ENCODE data around the gene LIM2. TPM values are rescaled to one million over a fixed set of nuclear protein-coding genes. Genes with fewer than 3 reads are reported as not detected.

The LIM2 gene
- not detected in 2 replicates for total RNA-seq

DNA sequence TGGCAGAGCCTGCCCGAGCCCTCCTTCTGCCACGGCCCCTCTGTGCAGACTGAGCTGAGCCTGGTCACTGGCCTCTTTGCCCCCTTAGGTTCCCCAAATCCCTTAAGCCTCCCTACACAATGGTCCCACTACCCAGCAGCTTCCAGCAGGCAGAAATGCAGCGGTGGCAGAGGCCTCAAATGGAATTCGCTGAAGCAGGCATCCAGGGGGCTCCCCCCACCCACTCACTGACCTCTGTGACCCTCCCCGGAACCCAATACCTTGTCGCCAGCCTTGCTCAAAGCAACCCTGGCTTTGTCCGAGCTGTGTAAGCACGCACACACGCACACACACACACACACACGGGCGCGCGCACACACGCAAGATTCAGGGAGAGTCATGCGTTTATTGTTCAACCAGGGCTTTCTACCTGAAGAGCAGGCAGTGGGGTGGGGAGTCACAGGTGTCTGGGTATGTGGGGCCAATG is at the start of gene LIM2:
Gene LIM2, minus strand, starts transcription at position 51 of the 466 bp plus-strand sequence. CDS start 531 bp downstream, outside the sequence.

DNA sequence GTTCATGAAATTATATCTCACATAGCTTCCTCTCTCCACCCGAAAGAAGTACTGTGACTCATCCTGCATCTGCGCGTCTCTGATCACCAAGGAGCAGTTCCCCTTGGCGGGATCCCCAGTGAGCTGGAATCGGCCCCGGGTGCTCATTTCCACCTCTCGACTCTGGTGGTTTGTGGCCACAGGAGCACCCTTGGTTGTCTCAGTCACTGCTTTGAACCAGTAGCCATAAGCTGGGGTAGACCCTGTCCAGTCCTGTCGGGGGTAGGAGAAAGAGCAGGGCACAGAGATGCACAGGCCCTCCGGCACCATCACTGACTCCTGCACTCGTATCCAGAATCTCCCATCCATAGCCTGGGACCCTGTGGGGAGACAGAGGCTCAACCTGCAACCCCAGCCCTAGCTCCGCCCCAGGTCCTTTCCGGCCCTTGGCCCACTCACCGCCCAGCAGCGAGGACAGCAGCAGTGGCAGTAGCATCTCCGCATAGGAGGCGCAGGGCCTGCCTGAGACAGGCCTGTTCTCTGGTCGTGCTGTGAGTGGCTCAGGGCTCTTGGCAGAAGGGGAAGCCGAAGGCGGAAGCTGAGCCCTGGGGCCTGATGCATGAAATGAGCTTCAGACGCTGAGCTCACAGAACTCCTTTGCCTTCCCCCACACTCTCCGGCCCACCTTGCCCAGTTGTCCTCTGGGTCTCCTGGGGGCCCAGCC is 29.5 kb upstream of the LIM2 start, which contains the start of gene SIGLEC10:
Gene SIGLEC10, minus strand, starts transcription at position 536 of the 703 bp plus-strand sequence. Its CDS starts 61 bp downstream, at position 475.

DNA sequence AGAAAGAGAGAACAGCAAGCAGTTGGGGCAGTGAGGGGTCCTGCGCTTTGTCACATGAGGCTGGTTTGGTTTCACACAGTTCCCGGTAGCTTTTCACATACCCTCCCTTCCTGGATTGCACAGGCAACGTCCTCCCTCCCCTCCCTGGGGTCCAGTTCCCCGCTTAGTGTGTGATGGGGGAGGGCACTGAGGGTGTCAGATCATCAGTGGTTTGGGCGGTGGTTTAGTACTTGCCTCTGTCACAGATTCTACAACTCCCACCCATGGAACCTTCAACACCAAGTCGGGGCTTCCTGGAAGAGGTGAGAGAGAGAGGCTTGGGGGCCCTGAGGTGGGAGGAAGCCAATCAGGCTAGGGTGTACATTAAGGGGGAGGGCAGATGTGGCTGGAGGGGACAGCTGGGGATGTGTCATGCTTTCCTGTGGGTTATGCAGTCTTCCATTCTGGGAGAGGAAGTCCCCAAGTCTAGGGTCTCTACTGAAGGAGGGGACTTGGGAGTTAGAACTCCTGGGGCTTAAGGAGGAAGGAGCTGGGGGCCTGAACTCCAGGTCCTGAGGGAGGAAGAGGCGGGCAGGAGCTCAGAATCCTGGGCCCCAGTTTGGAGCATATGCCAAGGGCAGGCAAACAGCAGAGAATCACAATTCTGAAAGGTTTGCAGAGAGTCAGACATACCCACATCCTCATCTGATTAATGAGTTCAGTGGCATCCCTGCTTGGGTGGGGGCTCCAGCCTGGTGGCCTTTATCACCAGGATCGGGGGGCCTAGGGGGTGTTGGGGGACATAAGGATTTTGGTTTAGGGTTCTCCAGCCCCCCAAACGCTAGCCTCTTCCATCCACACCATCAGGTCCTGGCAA is 14.9 kb downstream of the LIM2 start, which contains the start of gene NKG7:
Gene NKG7, minus strand, starts transcription at position 6 of the 856 bp plus-strand sequence. CDS start 119 bp downstream, outside the sequence.

DNA sequence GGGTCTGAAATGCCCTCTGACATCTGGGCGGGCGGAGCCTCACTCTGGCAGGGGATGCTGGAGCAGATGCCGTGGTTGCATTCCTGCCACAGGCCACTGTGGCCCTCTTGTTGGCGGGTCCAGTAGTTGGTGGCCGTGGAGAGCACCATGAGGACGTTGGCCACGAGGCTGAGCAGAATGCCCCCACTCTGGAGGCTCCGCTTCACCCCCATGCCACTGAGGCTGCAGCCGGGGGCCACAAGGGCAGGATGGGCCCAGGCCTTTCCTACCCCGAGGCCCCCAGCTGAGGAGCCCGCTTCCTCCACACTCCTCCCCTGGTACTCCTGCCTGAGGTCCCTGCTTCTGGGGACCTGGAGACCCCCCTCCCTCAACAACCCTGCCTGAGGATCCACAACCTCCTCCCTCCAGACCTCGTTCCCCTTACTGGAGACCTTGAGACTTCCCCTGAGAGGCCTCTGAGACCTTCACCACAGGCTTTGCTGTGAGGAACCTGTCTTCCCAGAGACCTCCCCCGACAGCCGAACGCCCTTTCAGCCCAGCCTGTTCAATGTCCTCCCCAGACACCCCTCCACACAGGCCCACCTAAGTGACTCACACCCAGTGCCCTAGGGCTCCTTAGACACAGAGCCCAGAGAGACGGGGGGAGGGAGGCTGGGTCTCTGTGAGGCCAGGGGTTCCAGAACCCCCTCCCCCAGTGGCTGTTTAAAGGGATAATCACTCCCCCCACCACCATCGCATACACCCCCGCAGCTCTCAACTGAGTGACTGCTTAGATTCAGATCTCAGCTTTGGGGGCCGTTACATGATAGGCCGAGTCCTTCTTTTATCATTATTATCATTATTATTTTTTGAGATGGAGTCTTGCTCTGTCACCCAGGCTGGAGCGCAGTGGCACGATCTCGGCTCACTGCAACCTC is 19.1 kb downstream of the LIM2 start, which contains the start of gene CLDND2:
Gene CLDND2, minus strand, starts transcription at position 638 of the 917 bp plus-strand sequence. Its CDS starts 426 bp downstream, at position 212.

GRCh38 chr19:51365965-51366388 is 21.8 kb downstream of the LIM2 start, which contains the start of gene ETFB:
ETFB (minus strand) TSS chr19:51366388; CDS start chr19:51366326, 62 bp downstream.

DNA sequence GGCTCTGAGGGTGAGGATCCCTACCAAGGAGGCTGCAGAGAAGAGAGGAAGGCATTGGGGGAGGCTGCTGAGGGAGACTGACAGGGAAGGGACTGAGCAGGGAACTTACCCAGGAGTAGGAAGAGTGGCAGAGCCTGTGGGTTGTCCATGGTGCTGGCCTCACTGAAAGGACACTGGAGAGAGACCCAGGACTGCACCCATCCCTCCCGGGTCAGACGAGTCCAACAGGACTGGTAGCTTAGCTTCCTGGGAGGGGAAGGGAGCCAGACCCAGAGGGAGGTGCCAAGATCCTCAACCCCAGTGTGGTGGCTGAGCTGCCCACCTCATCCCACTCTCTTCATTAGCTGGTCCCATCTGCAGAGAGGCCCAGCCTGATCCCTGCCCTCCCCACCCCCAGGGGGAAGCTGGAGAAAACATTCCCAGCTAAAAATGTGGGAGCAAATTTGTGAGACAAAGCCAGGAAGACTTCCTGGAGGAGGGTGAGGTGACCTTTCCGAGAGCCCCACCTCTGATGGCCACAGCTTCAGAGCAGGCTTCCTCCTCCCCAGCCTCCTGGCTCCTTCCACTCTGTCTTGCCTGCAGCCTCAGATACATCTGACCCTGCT is 45.7 kb downstream of the LIM2 start, which contains the start of gene VSIG10L:
Gene VSIG10L, minus strand, starts transcription at position 164 of the 605 bp plus-strand sequence. Its CDS starts 15 bp downstream, at position 149.

Other genes starting within 250 kb of the LIM2 start
- not detected in 2 replicates for gene SIGLEC7, start 245.7 kb downstream of the LIM2 start, total RNA-seq
- gene CD33, start 162.9 kb downstream of the LIM2 start, total RNA-seq, result not detected in 2 replicates
- gene SIGLECL1, start 136.9 kb downstream of the LIM2 start, total RNA-seq, result not detected in 2 replicates
- gene IGLON5, start 76.3 kb downstream of the LIM2 start, total RNA-seq, result not detected in 2 replicates
- gene VSIG10L, start 45.8 kb downstream of the LIM2 start, total RNA-seq, result 1.4 and 2.4 TPM in 2 replicates
- 42.9 and 82.1 TPM in 2 replicates for gene ETFB, start 21.6 kb downstream of the LIM2 start, total RNA-seq
- gene CLDND2, start 19.0 kb downstream of the LIM2 start, total RNA-seq, result not detected in 2 replicates
- gene NKG7, start 15.3 kb downstream of the LIM2 start, total RNA-seq, result not detected in 2 replicates
- 0.43 TPM in 1 of 2 replicates, not detected in the other for gene C19orf84, start 2.6 kb upstream of the LIM2 start, total RNA-seq
- gene SIGLEC10, start 29.7 kb upstream of the LIM2 start, total RNA-seq, result under 0.01 TPM in 1 of 2 replicates, not detected in the other
- not detected in 2 replicates for gene SIGLEC8, start 70.5 kb upstream of the LIM2 start, total RNA-seq
- gene CEACAM18, start 90.6 kb upstream of the LIM2 start, total RNA-seq, result not detected in 2 replicates
- gene SIGLEC12, start 113.8 kb upstream of the LIM2 start, total RNA-seq, result not detected in 2 replicates
- not detected in 2 replicates for gene SIGLEC6, start 143.7 kb upstream of the LIM2 start, total RNA-seq
- gene ZNF175, start 183.3 kb upstream of the LIM2 start, total RNA-seq, result 5.5 and 6.4 TPM in 2 replicates
- gene SIGLEC5, start 242.4 kb upstream of the LIM2 start, total RNA-seq, result 1.2 and 2.8 TPM in 2 replicates

Data from placental epithelial cell (primary cell).